Trophoblast cell (in vitro differentiated cells and primary cell): ENCODE measurements around the gene GALNT8.
A peak's percentile ranks its signal among the peaks of the same experiment; 100 is the strongest.
"Not testable (repeated sequence)": the region's sequence is repeated elsewhere in the genome, so short reads cannot be mapped to it uniquely, and the experiment has no call there.

Experiments
- DNase-seq, 2 donors: peaks; one replicate each; pipeline ENCODE4 v3.0.0-alpha.2; 2016
- H2AFZ ChIP-seq: 2 replicates; pipeline ENCODE4 v1.6.1; 2013; ENCODE audit warnings: low read length, moderate library complexity, mild to moderate bottlenecking; ENCODE audit not compliant: insufficient read depth, poor library complexity
- H2AK5ac ChIP-seq: 2 replicates; pipeline ENCODE4 v1.6.1; 2013; ENCODE audit warnings: mild to moderate bottlenecking, low read length
- H2BK120ac ChIP-seq: 2 replicates; pipeline ENCODE4 v1.6.1; 2013; ENCODE audit warnings: low read length, mild to moderate bottlenecking, moderate library complexity; ENCODE audit not compliant: insufficient read depth, poor library complexity
- H2BK12ac ChIP-seq: 2 replicates; pipeline ENCODE4 v1.6.1; 2013; ENCODE audit warnings: mild to moderate bottlenecking, low read length, moderate library complexity
- H2BK5ac ChIP-seq: 2 replicates; pipeline ENCODE4 v1.6.1; 2013; ENCODE audit warnings: low read length, low read depth, moderate library complexity, mild to moderate bottlenecking; ENCODE audit not compliant: poor library complexity
- H3K14ac ChIP-seq: 2 replicates; pipeline ENCODE4 v1.6.1; 2013; ENCODE audit warnings: mild to moderate bottlenecking, low read length
- H3K18ac ChIP-seq: 2 replicates; pipeline ENCODE4 v1.6.1; 2013; ENCODE audit warnings: mild to moderate bottlenecking, low read length
- H3K23ac ChIP-seq: 2 replicates; pipeline ENCODE4 v1.6.1; 2013; ENCODE audit warnings: low read length
- H3K27ac ChIP-seq: 2 replicates; pipeline ENCODE4 v1.5.1; 2013; ENCODE audit warnings: low read depth, mild to moderate bottlenecking, inconsistent platforms, low read length, moderate library complexity
- H3K27me3 ChIP-seq: 2 replicates; pipeline ENCODE4 v1.6.1; 2013; ENCODE audit warnings: inconsistent platforms, mild to moderate bottlenecking, low read length, moderate library complexity; ENCODE audit not compliant: insufficient read depth
- H3K36me3 ChIP-seq, 2 experiments: 1 replicate in 1 of 2; 2 replicates in 1 of 2; pipeline ENCODE4 v1.6.1; 2013; ENCODE audit warnings: low read length in 2 of 2, mild to moderate bottlenecking in 2 of 2, moderate library complexity in 1 of 2; ENCODE audit not compliant: insufficient read depth in 2 of 2, control insufficient read depth in 1 of 2
- H3K4ac ChIP-seq: 2 replicates; pipeline ENCODE4 v1.6.1; 2013; ENCODE audit warnings: low read depth, mild to moderate bottlenecking, low read length, moderate library complexity
- H3K4me1 ChIP-seq, 2 experiments: 1 replicate in 1 of 2; 2 replicates in 1 of 2; pipeline ENCODE4 v1.6.1; 2013; ENCODE audit warnings: low read length in 2 of 2, mild to moderate bottlenecking in 2 of 2, moderate library complexity in 1 of 2; ENCODE audit not compliant: insufficient read depth in 2 of 2, control insufficient read depth in 1 of 2
- H3K4me2 ChIP-seq: 2 replicates; pipeline ENCODE4 v1.6.1; 2013; ENCODE audit warnings: inconsistent platforms, mild to moderate bottlenecking, low read length, moderate library complexity
- H3K4me3 ChIP-seq: 2 replicates; pipeline ENCODE4 v1.5.1; 2013; ENCODE audit warnings: mild to moderate bottlenecking, low read depth, low read length, inconsistent platforms
- H3K79me1 ChIP-seq: one replicate; pipeline ENCODE4 v1.6.1; 2013; ENCODE audit warnings: low read length
- H3K79me2 ChIP-seq: 2 replicates; pipeline ENCODE4 v1.6.1; 2013; ENCODE audit warnings: low read length, mild to moderate bottlenecking; ENCODE audit not compliant: control insufficient read depth, insufficient read depth, poor library complexity
- H3K9ac ChIP-seq: 2 replicates; pipeline ENCODE4 v1.6.1; 2013; ENCODE audit warnings: mild to moderate bottlenecking, low read length
- H3K9me3 ChIP-seq: 2 replicates; pipeline ENCODE4 v1.6.1; 2013; ENCODE audit warnings: low read depth, mild to moderate bottlenecking, control low read depth, inconsistent platforms, low read length; ENCODE audit not compliant: insufficient read depth
- H4K12ac ChIP-seq: 2 replicates; pipeline ENCODE4 v1.6.1; 2013; ENCODE audit warnings: low read depth, mild to moderate bottlenecking, low read length, moderate library complexity
- H4K8ac ChIP-seq: 2 replicates; pipeline ENCODE4 v1.6.1; 2013; ENCODE audit warnings: low read depth, mild to moderate bottlenecking, low read length, moderate library complexity
- H4K91ac ChIP-seq: one replicate; pipeline ENCODE4 v1.6.1; 2013; ENCODE audit warnings: low read depth, mild to moderate bottlenecking, low read length, moderate library complexity
- WGBS: extraction: QIAGEN DNeasy Blood & Tissue Kit; methylation state at CpG from one replicate; pipeline ENCODE4 v1.1.7; 2013; ENCODE audit warnings: missing lambda C conversion rate; ENCODE audit not compliant: insufficient read length, insufficient coverage; ENCODE audit errors: extremely low coverage; 5-methylcytosine and 5-hydroxymethylcytosine counted together

GALNT8 gene

GRCh38 chr12:4751654-4752053, 31.5 kb downstream of the GALNT8 start:
- H4K8ac ChIP-seq: not testable (repeated sequence)
- WGBS: no CpG with 5 or more reads among the region's 1 CpG

DNA sequence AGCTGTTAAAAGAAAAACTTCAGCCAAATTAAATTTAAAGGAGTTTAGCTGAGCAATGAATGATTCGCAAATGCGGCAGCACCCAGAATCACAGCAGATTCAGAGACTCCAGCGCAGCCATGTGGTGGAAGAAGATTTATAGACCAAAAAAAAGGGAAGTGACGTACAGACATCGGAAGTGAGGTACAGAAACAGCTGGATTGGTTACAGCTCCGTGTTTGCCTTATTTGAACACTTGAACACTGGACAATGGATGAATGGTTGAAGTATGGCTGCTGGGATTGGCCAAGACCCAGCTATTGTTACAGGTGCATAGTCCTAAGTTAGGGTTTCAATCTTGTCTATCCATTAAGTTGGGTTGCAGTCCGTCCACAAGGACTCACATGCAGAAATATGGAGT, 42.6 kb downstream of the GALNT8 start:
- H3K79me1 ChIP-seq: no peaks in the 10 kb centered on the region
- no peak for DNase-seq
- no peak overlapping the region for H4K12ac ChIP-seq
- H2BK12ac ChIP-seq: no peak overlapping the region
- no peak overlapping the region for H2BK120ac ChIP-seq
- no peak overlapping the region for H3K4me3 ChIP-seq
- H3K9me3 ChIP-seq: no peaks in the 10 kb centered on the region
- H3K9ac ChIP-seq: no peak overlapping the region
- no peaks in the 10 kb centered on the region for H3K79me2 ChIP-seq
- no peak overlapping the region for H3K23ac ChIP-seq
- H3K14ac ChIP-seq: no peak overlapping the region
- no peak overlapping the region for H3K27ac ChIP-seq
- H4K8ac ChIP-seq: no peak overlapping the region
- no peak overlapping the region for H4K91ac ChIP-seq
- no peak overlapping the region for H3K4ac ChIP-seq
- H3K36me3 ChIP-seq: no peaks in the 10 kb centered on the region
- WGBS: no CpG with 5 or more reads among the region's 7 CpGs
- H2AFZ ChIP-seq: no peak overlapping the region
- H2BK5ac ChIP-seq: no peak overlapping the region
- no peak overlapping the region for H3K4me2 ChIP-seq
- no peaks in the 10 kb centered on the region for H3K27me3 ChIP-seq
- H3K18ac ChIP-seq: no peak overlapping the region
- no peak overlapping the region for H2AK5ac ChIP-seq
- no peaks in the 10 kb centered on the region for H3K4me1 ChIP-seq

More at GRCh38 chr12:4751654-4752053, 31.5 kb downstream of the GALNT8 start:
- not testable (repeated sequence) for H2BK12ac ChIP-seq, H4K91ac ChIP-seq, H2AFZ ChIP-seq, H3K23ac ChIP-seq, DNase-seq, H3K4ac ChIP-seq, H3K4me2 ChIP-seq, H3K9me3 ChIP-seq, H3K36me3 ChIP-seq, H2BK120ac ChIP-seq, H3K27me3 ChIP-seq, H3K27ac ChIP-seq, H3K9ac ChIP-seq, H2BK5ac ChIP-seq, H4K12ac ChIP-seq, H3K14ac ChIP-seq, H3K4me1 ChIP-seq, H2AK5ac ChIP-seq, H3K4me3 ChIP-seq, H3K79me1 ChIP-seq, H3K18ac ChIP-seq, H3K79me2 ChIP-seq

DNA sequence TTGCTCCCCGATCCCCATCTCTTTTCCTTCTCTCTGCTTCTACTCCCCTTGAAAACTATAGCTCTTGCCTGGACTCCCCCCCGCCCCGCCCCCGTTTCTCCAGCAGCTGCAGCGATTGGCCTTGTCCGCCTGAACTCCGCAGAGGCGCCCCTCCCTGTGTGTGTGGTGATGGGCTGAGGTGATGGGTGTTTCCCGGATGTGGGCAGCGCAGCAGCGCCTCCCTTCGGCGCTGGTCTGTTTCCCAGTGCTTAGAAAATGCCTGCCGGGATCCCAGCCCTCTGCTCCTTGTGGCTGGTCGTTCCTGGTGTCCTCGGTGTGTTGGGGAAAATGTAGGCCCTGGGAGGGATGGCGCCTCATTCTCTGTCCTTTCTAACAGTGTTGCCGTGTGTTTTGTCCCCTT, 43.3 kb downstream of the GALNT8 start:
- Histone ChIP-seq H3K18ac (no peak overlapping the region), H3K14ac (no peak overlapping the region), H4K91ac (no peak overlapping the region), H3K27me3 (no peaks in the 10 kb centered on the region), H3K27ac (no peak overlapping the region), H3K4me2 (no peak overlapping the region), H3K4me1 (no peaks in the 10 kb centered on the region), H3K23ac (no peak overlapping the region), H2AK5ac (no peak overlapping the region), H3K4ac (no peak overlapping the region), H3K9ac (no peak overlapping the region), H2AFZ (no peak overlapping the region), H3K79me1 (no peaks in the 10 kb centered on the region), H2BK120ac (no peak overlapping the region), H3K9me3 (no peaks in the 10 kb centered on the region), H4K8ac (peak overlapping the region; percentile 9), H3K79me2 (no peaks in the 10 kb centered on the region), H4K12ac (no peak overlapping the region), H2BK12ac (no peak overlapping the region), H3K36me3 (no peaks in the 10 kb centered on the region), H3K4me3 (no peak overlapping the region), H2BK5ac (no peak overlapping the region)
- no CpG with 5 or more reads among the region's 18 CpGs for WGBS
- DNase-seq: no peak

DNA sequence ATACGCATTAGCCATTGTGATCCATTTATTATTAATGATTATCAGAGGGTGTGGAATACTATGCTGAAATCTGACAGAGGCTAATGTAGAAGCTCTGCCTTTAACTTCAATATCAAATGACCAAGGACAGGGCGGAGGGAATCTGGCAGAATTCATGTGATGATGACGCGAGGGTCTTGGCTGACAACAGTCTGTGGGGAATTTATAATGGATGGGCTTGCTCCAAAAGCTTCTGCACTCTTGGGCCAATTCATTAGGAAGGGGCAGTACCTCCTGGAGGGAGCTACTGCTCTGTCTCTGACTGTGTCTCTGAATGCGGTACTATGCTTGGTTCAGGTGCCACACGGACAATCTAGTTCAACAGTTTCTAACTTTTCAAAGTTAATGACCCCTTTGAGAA, 46.2 kb downstream of the GALNT8 start:
- Histone ChIP-seq H3K14ac (no peak overlapping the region), H3K79me1 (no peaks in the 10 kb centered on the region), H2AFZ (no peak overlapping the region), H3K4me3 (no peak overlapping the region), H3K4ac (no peak overlapping the region), H2AK5ac (no peak overlapping the region), H3K23ac (no peak overlapping the region), H4K8ac (no peak overlapping the region), H3K27ac (no peak overlapping the region), H3K79me2 (no peaks in the 10 kb centered on the region), H2BK120ac (no peak overlapping the region), H3K4me2 (no peak overlapping the region), H4K12ac (no peak overlapping the region), H2BK5ac (no peak overlapping the region), H4K91ac (no peak overlapping the region), H3K18ac (no peak overlapping the region), H3K27me3 (no peaks in the 10 kb centered on the region), H3K9me3 (no peaks in the 10 kb centered on the region), H3K9ac (no peak overlapping the region), H3K36me3 (no peaks in the 10 kb centered on the region), H3K4me1 (no peaks in the 10 kb centered on the region), H2BK12ac (no peak overlapping the region)
- no peak for DNase-seq
- WGBS: no CpG with 5 or more reads among the region's 6 CpGs
